GM21447 (cell line): ENCODE measurements around the gene DCX.

ENCODE experiments used
- ATAC-seq: cut with Tn5 transposase; IDR thresholded peaks from one replicate; pipeline ENCODE4 v1.9.1; 2021; ENCODE audit not compliant: unreplicated experiment

DCX gene

GRCh38 chrX:111411983-111412382 lies at the start of gene DCX:
Gene DCX (minus strand): TSS chrX:111412192. CDS start chrX:111410398, 1,794 bp downstream.
- ATAC-seq = no peak

- ATAC-seq = no peak
These were observed 48.6 kb upstream of the DCX start for GRCh38 chrX:111460607-111461006.

- no peak for ATAC-seq
These were observed 35.3 kb upstream of the DCX start for GRCh38 chrX:111447298-111447697.

- ATAC-seq = no peak
These were observed 33.5 kb upstream of the DCX start for GRCh38 chrX:111445485-111445884.

- no peak for ATAC-seq
These were observed 32.9 kb upstream of the DCX start for GRCh38 chrX:111444881-111445280.

GRCh38 chrX:111443946-111444345 lies 32.0 kb upstream of the DCX start:
- ATAC-seq = no peak

- ATAC-seq = no peak
These were observed 30.8 kb upstream of the DCX start for GRCh38 chrX:111442791-111443190.

GRCh38 chrX:111435469-111435868 lies 23.5 kb upstream of the DCX start:
- no peak for ATAC-seq

- ATAC-seq = no peak
These were observed 19.0 kb upstream of the DCX start for GRCh38 chrX:111431001-111431400.

- ATAC-seq = no peak
These were observed 435 bp downstream of the DCX start for GRCh38 chrX:111411557-111411956.

GRCh38 chrX:111410590-111411078 lies 1.4 kb downstream of the DCX start:
- ATAC-seq = no peak

GRCh38 chrX:111409326-111409725 lies 2.7 kb downstream of the DCX start:
- ATAC-seq = no peak

- no peak for ATAC-seq
These were observed 4.0 kb downstream of the DCX start for GRCh38 chrX:111407948-111408347.

- ATAC-seq = no peak
These were observed 9.6 kb downstream of the DCX start for GRCh38 chrX:111402344-111402743.

- ATAC-seq = no peak
These were observed 16.8 kb downstream of the DCX start for GRCh38 chrX:111395149-111395548.

- no peak for ATAC-seq
These were observed 17.4 kb downstream of the DCX start for GRCh38 chrX:111394569-111394968.

- no peak for ATAC-seq
These were observed 24.4 kb downstream of the DCX start for GRCh38 chrX:111387470-111388070.

- no peak for ATAC-seq
These were observed 25.3 kb downstream of the DCX start for GRCh38 chrX:111386615-111387233.

GRCh38 chrX:111386077-111386476 lies 25.9 kb downstream of the DCX start:
- ATAC-seq = no peak

- no peak for ATAC-seq
These were observed 29.7 kb downstream of the DCX start for GRCh38 chrX:111382277-111382676.

- ATAC-seq = no peak
These were observed 35.0 kb downstream of the DCX start for GRCh38 chrX:111376897-111377578.

- no peak for ATAC-seq
These were observed 35.5 kb downstream of the DCX start for GRCh38 chrX:111376486-111376885.
